ENCODE results near the gene CCNJ.

GRCh38 chr10:96061232-96061631 is 17.8 kb downstream of the CCNJ start:
- TF ChIP-seq CTCF (IDR thresholded peaks at IDR 0.05; ENCODE audit: low read depth, low read length) (no peak), POLR2A (IDR thresholded peaks at IDR 0.05; ENCODE audit: extremely low read depth, insufficient read length) (no peak), MYC (IDR thresholded peaks at IDR 0.05; ENCODE audit: low read depth, low read length) (no peak)
